ENCODE measurements around the gene MADD.

- no peak for TF ChIP-seq CTCF (IDR thresholded peaks at IDR 0.05)
- no peak for TF ChIP-seq POLR2A (IDR thresholded peaks at IDR 0.05)
Measured at GRCh38 chr11:47342854-47343253, 72.9 kb downstream of the MADD start.
